NCI-H460 (cell line): ENCODE measurements around the gene MS4A18. TPM values are rescaled to one million over a fixed set of nuclear protein-coding genes. Genes with fewer than 3 reads are reported as not detected.
"Not testable (repeated sequence)": the region's sequence is repeated elsewhere in the genome, so short reads cannot be mapped to it uniquely, and the experiment has no call there.

Source experiments
- DNase-seq: peaks from one replicate; pipeline ENCODE4 v3.0.0-alpha.2; 2016; ENCODE audit warnings: low read depth; ENCODE audit errors: extremely low read depth
- total RNA-seq: library from RNA; depleted of rRNA; stranded (reverse); fragments of >200 nt; shearing (Covaris generic); gene quantifications from 2 replicates; pipeline ENCODE4 v1.2.3, GENCODE V29; 2014

MS4A18 gene
- total RNA-seq, 1 experiment from 2014 or later = not detected

GRCh38 chr11:60731586-60731985 is 7.1 kb downstream of the MS4A18 start:
- DNase-seq = no peak

GRCh38 chr11:60734279-60734678 is 9.8 kb downstream of the MS4A18 start:
- no peak for DNase-seq

GRCh38 chr11:60739114-60739513 is 14.6 kb downstream of the MS4A18 start:
- no peak for DNase-seq

- no peak for DNase-seq
Measured at GRCh38 chr11:60740573-60740972, 16.1 kb downstream of the MS4A18 start.

GRCh38 chr11:60741421-60741820 is 16.9 kb downstream of the MS4A18 start:
- DNase-seq = no peak

- no peak for DNase-seq
Measured at GRCh38 chr11:60743058-60743457, 18.5 kb downstream of the MS4A18 start.

GRCh38 chr11:60744114-60744513 is 19.6 kb downstream of the MS4A18 start:
- no peak for DNase-seq

- DNase-seq = no peak
Measured at GRCh38 chr11:60747359-60747873, 22.9 kb downstream of the MS4A18 start.

- DNase-seq = no peak
Measured at GRCh38 chr11:60748225-60748624, 23.7 kb downstream of the MS4A18 start.

GRCh38 chr11:60748821-60749220 is 24.3 kb downstream of the MS4A18 start:
- no peak for DNase-seq

GRCh38 chr11:60750911-60751310 is 26.4 kb downstream of the MS4A18 start:
- no peak for DNase-seq

- DNase-seq = no peak
Measured at GRCh38 chr11:60753309-60753708, 28.8 kb downstream of the MS4A18 start.

- DNase-seq = no peak
Measured at GRCh38 chr11:60754887-60755286, 30.4 kb downstream of the MS4A18 start.

- peak; percentile 8 for DNase-seq
Measured at GRCh38 chr11:60756307-60757032, 31.9 kb downstream of the MS4A18 start, which contains the start of gene MS4A15. Gene MS4A15, plus strand, starts transcription at chr11:60756867. Its CDS starts 6,867 bp downstream, at chr11:60763734.

GRCh38 chr11:60757231-60757800 is 32.8 kb downstream of the MS4A18 start:
- DNase-seq = no peak

GRCh38 chr11:60758671-60759070 is 34.2 kb downstream of the MS4A18 start:
- not testable (repeated sequence) for DNase-seq

GRCh38 chr11:60759438-60760225 is 35.1 kb downstream of the MS4A18 start:
- not testable (repeated sequence) for DNase-seq

GRCh38 chr11:60761436-60762190 is 37.1 kb downstream of the MS4A18 start:
- no peak for DNase-seq

GRCh38 chr11:60762851-60763691 is 38.6 kb downstream of the MS4A18 start:
- peak; percentile 13 for DNase-seq
